HUES48 (cell line): ENCODE data around the gene TTC32.
A peak's percentile ranks its signal among the peaks of the same experiment; 100 is the strongest.
"Not testable (repeated sequence)": the region's sequence is repeated elsewhere in the genome, so short reads cannot be mapped to it uniquely, and the experiment has no call there.

Experiments
- H3K27ac ChIP-seq: one replicate; pipeline ENCODE4 v1.7.0; 2013; ENCODE audit warnings: low read depth, low read length, inconsistent platforms
- H3K27me3 ChIP-seq: 2 replicates; pipeline ENCODE4 v1.6.1; 2013; ENCODE audit warnings: mild to moderate bottlenecking, low read length; ENCODE audit not compliant: control insufficient read depth, insufficient read depth
- H3K36me3 ChIP-seq: 2 replicates; pipeline ENCODE4 v1.6.1; 2013; ENCODE audit warnings: low read length; ENCODE audit not compliant: control insufficient read depth, insufficient read depth
- H3K4me1 ChIP-seq: 2 replicates; pipeline ENCODE4 v1.6.1; 2013; ENCODE audit warnings: mild to moderate bottlenecking, low read length; ENCODE audit not compliant: control insufficient read depth, insufficient read depth
- H3K4me3 ChIP-seq: 2 replicates; pipeline ENCODE4 v1.5.1; 2013; ENCODE audit warnings: mild to moderate bottlenecking, low read depth, low read length
- H3K9ac ChIP-seq: 2 replicates; pipeline ENCODE4 v1.6.1; 2013; ENCODE audit warnings: mild to moderate bottlenecking, low read depth, low read length, moderate library complexity
- H3K9me3 ChIP-seq: 2 replicates; pipeline ENCODE4 v1.6.1; 2013; ENCODE audit warnings: low read length; ENCODE audit not compliant: control insufficient read depth, insufficient read depth

The TTC32 gene

DNA sequence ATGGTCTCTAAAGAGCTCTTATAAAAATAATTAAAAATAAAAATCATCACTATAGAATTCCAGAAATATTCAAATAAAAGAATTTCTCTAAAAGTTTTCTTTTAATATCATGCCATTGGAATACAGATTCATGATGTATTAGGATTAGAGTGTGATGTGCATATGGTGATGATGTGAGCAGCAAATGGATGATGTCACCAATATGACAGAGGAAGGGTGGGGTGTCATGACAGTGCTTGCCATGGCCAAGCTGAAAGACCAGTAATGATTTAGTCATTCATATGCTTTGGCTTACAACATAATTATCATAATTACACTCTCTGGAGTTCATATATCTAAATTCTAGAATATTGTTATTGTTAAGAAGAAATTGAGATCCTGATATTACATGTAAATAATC lies 27.4 kb upstream of the TTC32 start:
- H3K4me3 ChIP-seq = no peak overlapping the region
- H3K4me1 ChIP-seq = peaks cover 3% of the 10 kb centered on the region; the same call in 1 of the 2 replicates
- peaks cover 12% of the 10 kb centered on the region for H3K9me3 ChIP-seq
- peaks cover 65% of the 10 kb centered on the region for H3K36me3 ChIP-seq
- H3K27me3 ChIP-seq = no peaks in the 10 kb centered on the region
- no peak overlapping the region for H3K9ac ChIP-seq
- no peak overlapping the region for H3K27ac ChIP-seq

DNA sequence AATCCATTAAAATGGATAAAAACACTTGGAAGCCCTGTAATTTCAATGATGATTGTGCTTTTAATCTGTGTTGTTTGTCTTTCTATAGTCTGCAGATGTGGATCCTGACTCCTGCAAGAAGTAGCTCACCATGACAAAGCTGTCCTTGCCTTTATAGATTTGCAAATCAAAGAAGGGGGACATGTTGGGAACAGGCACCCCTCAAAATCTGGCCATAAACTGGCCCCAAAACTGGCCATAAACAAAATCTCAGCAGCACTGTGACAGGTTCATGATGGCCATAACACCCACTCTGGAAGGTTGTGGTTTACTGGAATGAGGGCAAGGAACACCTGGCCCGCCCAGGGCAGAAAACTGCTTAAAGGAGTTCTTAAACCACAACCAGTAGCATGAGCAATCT lies 26.0 kb upstream of the TTC32 start:
- H3K27ac ChIP-seq, H3K27me3 ChIP-seq, H3K9ac ChIP-seq, H3K4me1 ChIP-seq, H3K4me3 ChIP-seq: not testable (repeated sequence)
- Histone ChIP-seq H3K36me3 (peaks cover 53% of the 10 kb centered on the region), H3K9me3 (peaks cover 12% of the 10 kb centered on the region)

DNA sequence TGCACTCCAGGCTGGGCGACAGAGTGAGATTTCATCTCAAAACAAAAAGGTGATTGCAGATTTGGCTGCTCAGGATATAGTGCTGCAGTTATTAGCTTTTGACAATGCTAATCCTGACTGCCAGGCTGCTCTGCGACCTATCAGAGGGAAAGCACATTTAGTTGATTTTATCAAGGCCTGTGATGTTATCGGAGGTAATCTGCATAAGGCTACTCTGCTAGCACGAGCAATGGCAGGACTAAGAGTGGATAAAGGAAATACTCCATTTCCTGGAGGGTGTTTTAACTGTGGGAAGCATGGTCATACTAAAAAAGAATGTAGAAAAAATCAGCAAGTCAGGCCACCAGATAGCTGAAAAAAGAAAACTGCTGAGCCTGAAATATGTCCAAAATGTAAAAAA lies 22.7 kb upstream of the TTC32 start:
- H3K27ac ChIP-seq, H3K27me3 ChIP-seq, H3K4me3 ChIP-seq, H3K9ac ChIP-seq, H3K4me1 ChIP-seq: not testable (repeated sequence)
- Histone ChIP-seq H3K9me3 (peaks cover 11% of the 10 kb centered on the region), H3K36me3 (peaks cover 22% of the 10 kb centered on the region)

DNA sequence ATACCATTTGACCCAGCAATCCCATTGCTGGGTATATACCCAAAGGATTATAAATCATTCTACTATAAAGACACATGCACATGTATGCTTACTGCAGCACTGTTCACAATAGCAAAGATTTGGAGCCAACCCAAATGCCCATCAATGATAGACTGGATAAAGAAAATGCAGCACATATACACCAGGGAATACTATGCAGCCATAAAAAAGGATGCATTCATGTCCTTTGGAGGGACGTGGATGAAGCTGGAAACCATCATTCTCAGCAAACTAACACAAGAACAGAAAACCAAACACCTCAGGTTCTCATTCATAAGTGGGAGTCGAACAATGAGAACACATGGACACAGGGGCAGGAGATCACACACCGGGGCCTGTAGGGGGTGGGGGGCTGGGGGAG lies 20.4 kb upstream of the TTC32 start:
- not testable (repeated sequence) for H3K9ac ChIP-seq, H3K27me3 ChIP-seq, H3K36me3 ChIP-seq, H3K4me3 ChIP-seq, H3K9me3 ChIP-seq, H3K27ac ChIP-seq, H3K4me1 ChIP-seq

DNA sequence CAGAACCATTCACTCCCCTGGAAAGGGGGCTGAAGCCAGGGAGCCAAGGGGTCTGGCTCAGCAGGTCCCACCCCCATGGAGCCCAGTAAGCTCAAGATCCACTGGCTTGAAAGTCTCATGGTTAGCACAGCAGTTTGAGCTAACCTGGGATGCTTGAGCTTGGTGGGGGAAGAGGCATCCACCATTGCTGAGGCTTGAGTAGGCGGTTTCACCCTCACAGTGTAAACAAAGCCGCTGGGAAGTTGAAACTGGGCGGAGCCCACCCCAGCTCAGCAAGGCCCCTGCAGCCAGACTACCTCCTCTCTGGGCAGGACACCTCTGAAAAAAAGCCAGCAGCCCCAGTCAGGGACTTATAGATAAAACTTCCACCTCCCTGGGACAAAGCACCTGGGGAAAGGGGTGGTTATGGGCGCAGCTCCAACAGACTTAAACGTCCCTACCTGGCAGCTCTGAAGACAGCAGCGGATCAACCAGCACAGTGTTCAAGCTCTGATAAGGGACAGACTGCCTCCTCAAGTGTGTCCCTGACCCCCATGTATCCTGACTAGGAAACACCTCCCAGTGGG lies 14.7 kb upstream of the TTC32 start:
- no peak overlapping the region for H3K27ac ChIP-seq
- H3K9ac ChIP-seq = no peak overlapping the region
- H3K9me3 ChIP-seq = no peaks in the 10 kb centered on the region
- peaks cover 15% of the 10 kb centered on the region for H3K36me3 ChIP-seq
- H3K27me3 ChIP-seq = no peaks in the 10 kb centered on the region
- no peaks in the 10 kb centered on the region for H3K4me1 ChIP-seq
- H3K4me3 ChIP-seq = no peak overlapping the region

DNA sequence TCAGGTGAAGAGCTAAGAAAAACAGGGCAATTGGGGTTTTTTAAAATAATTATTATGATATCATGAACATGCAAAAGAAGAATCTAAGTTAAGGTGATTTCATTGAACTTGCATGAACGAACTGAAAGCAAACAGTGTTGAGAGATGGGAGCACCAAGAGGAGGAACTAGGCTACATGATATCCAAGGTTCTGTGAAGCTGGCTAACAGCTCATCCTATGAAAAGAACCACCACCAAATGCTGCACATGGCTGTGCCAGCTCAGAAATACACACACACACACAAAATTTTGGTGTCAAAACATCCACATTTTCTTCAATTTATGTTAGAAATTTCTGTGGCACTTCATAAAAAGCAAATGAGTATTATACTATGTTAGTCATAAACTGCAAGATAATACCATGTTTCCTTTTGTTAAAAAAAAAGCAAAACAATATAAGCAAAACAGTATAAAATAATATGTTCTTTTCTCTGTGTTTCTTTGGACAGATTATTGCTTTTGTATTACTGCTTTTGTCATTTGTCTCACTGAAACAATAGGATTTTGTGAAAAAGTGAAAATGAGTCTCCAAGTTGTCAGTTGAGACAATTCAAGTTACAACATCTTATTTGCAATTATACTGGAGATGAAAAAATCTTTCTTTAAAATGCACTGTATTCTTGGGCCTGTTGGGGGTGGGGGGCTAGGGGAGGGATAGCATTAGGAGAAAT lies 12.6 kb upstream of the TTC32 start:
- H3K36me3 ChIP-seq = peaks cover 15% of the 10 kb centered on the region
- H3K27ac ChIP-seq = no peak overlapping the region
- H3K4me1 ChIP-seq = no peaks in the 10 kb centered on the region
- H3K9me3 ChIP-seq = no peaks in the 10 kb centered on the region
- H3K4me3 ChIP-seq = no peak overlapping the region
- H3K27me3 ChIP-seq = no peaks in the 10 kb centered on the region
- no peak overlapping the region for H3K9ac ChIP-seq

DNA sequence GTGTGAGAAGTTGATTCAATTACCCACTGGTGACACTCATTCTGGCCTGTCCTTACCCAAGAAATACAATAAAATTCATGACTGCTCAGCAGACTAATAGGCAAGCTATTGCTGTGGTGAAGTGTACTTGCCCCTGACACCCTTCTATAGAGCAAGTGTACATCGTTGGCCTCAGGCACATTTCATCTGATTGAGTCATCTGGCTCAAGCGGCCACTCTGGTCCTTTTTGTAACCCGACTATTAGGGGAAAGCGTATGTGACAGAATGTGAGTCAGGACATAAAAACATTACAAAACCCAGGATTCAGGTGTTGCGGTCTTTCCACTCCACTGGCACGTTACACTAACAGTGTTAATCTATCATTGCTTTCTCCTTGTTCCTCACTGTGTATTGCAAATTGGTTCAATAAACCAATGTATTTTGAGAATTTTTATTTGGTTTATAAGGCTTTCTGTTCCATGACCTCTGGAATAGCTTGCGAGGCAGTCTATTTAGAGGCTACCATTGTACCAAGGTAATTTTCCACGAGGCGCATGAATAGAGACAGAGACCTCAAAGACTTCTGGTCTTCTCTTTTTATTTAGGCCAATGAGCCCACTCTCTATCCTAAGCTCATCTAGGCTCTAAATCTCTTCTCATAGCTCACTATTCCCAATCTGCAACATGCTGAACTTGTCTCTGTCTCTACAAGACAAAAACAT lies 10.2 kb upstream of the TTC32 start:
- Histone ChIP-seq H3K36me3 (peaks cover 15% of the 10 kb centered on the region), H3K27ac (no peak overlapping the region)

DNA sequence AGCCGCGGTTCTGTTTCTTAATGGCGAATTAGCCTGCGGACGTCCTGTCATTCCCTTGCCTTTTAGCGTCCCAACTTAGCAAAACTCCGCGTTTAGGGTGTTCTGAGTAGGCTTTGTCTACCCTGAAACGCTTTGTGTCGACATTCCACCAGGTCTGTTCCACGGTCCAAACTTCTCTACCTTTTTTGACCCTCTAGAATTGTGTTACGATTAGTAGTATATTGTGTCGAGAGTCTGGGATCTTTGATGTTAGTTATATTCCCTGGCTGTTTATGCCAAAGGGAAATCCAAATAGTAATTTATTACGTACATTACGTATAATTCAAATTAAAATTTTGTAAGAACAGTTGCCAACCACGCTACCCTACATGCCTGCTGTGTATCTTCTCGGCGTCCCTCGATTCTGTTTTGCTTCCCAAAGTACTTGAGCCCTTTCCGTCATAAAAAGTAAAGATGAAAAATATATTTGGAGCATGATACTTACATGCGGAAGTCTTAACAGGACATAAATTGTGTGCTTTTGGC lies 495 bp upstream of the TTC32 start:
- Histone ChIP-seq H3K27ac (peak overlapping the region; percentile 95), H3K4me1 (peaks cover 13% of the 10 kb centered on the region), H3K36me3 (no peaks in the 10 kb centered on the region), H3K9me3 (no peaks in the 10 kb centered on the region), H3K4me3 (peak overlapping the region; percentile 88), H3K27me3 (no peaks in the 10 kb centered on the region), H3K9ac (peak overlapping the region; percentile 94)

More for the DNA sequence above, 10.2 kb upstream of the TTC32 start:
- no peaks in the 10 kb centered on the region for H3K4me1 ChIP-seq
- H3K9ac ChIP-seq = no peak overlapping the region
- H3K27me3 ChIP-seq = no peaks in the 10 kb centered on the region
- no peak overlapping the region for H3K4me3 ChIP-seq
- H3K9me3 ChIP-seq = no peaks in the 10 kb centered on the region

DNA sequence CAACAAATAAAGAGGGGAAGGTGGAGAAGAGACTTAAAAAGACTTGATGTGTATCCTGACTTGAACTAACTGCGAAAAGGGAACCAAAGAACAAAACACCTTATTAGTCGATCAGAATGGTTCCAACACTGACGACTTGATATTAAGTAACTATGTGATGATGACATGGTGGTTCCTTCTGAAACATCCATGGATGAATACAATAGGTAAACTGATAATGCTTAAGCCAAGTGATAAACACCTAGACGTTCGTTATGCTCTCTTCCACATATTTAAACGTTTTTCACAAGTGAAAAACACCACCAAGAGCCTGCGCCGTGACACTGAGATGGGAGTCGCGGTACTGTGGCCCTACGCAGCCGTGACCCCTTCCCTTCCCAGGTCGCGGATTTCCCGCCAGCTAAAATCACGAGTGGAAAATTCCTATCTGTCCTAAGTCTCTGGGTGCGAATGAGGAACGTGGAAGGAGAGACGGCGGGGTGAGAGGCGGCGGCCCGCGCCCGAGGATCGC lies 797 bp downstream of the TTC32 start:
- Histone ChIP-seq H3K4me3 (peak overlapping the region; percentile 88), H3K36me3 (peaks cover 3% of the 10 kb centered on the region; the same call in 1 of the 2 replicates), H3K27ac (peak overlapping the region; percentile 95), H3K4me1 (peaks cover 13% of the 10 kb centered on the region), H3K9me3 (no peaks in the 10 kb centered on the region), H3K27me3 (no peaks in the 10 kb centered on the region), H3K9ac (peak overlapping the region; percentile 94)

DNA sequence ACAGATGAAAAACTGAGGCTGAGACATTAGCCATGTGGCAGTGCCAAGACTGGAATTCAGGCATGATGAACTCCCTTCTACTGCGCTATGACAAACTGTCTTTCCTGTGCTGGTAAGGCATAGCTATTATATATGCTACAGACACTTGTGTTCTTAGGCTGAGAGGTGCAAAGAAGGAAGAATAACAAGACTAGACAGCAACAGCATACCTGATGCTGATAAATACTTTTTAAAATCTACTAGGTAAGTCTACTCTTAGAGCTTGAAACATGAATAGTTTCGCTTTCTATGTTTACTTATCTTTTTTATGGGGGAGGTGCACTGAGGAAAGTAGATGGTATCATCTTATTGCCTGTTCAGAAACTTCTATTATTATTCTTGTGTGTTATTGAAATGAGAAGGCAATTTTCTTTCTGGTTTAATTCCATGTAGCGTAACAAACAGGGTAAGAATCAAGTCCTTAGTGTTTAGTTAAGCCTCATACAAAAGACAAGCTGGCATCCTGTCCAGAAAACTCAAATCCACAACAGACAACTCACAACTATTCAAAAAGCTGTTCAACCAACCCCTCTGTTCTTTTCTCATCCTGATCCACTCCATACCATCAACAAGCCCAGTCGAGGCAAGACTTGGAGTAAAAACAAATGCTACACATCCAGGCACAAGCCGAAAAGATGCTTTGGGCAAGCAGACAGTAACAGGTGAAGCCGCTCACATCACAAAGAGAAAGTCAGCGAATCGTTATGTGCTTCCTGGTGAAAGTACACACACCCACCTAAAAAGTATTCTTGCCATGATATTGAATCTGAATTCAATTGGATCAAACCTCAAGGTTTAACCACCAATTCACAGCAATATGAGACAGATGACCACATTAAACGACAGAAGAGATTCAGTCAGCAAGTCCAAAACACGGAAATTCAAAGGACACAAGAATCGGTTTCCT lies 1.5 kb downstream of the TTC32 start:
- peak overlapping the region; percentile 94 for H3K9ac ChIP-seq
- no peaks in the 10 kb centered on the region for H3K9me3 ChIP-seq
- peak overlapping the region; percentile 88 for H3K4me3 ChIP-seq
- H3K27me3 ChIP-seq = no peaks in the 10 kb centered on the region
- H3K36me3 ChIP-seq = peaks cover 3% of the 10 kb centered on the region; the same call in 1 of the 2 replicates
- peaks cover 13% of the 10 kb centered on the region for H3K4me1 ChIP-seq
- no peak overlapping the region for H3K27ac ChIP-seq
